NAMALWA (cell line): Measurements from ENCODE around the gene C1orf122.

ENCODE experiments used
- DNase-seq: peaks from one replicate; pipeline ENCODE4 v3.0.0-alpha.2; 2015; ENCODE audit warnings: low spot score

The C1orf122 gene

DNA sequence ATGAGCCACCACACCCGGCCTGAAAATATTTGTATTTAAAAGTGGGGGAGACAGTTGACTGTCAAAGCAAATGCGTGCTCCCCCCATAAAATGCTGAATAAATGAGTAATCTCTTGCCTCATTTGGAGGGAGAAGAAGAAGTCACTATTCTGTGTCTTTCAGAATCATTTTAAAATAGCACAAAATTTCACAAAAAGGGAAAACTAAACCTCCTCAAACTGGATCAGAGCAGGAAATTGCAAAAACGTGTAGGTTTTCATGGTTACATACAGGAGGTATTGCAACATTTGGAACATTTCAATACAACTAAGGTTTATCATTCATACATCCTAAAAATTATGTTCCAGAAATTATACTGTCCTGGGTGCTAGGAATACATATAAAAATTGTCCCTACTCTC, 38.2 kb downstream of the C1orf122 start:
- DNase-seq: no peak

DNA sequence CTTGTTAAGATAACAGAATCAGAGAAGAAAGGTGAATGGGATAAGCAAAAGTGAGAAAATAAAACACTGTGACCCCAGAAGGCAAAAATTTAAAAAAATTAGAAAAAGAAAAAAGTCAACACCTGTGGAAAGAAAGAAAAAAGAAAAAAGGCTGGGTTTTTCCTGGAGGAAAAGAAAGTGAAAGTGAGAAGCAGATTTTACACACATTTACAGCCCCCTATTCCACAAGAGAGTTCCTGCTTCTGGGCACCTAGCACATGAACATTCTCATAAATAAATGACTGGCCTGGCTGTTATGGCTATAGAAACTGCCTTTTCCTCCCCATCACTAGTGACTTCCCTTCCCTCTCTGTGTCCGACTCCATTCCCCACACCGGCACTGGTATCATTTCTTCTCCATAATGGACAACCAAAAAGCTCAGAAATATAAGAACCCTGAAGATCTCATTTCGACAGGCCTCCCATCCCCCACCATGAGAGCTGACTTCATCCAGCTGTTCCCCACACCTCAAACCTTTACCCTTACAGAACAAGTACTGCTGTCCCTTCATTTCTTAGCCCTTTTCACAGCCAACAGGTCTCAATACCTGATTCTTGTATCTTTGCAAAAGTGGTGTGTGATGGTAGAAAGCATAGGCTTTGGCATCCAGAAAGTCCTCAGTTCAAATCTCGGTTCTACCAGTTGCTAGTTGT, 39.2 kb downstream of the C1orf122 start:
- DNase-seq: no peak

DNA sequence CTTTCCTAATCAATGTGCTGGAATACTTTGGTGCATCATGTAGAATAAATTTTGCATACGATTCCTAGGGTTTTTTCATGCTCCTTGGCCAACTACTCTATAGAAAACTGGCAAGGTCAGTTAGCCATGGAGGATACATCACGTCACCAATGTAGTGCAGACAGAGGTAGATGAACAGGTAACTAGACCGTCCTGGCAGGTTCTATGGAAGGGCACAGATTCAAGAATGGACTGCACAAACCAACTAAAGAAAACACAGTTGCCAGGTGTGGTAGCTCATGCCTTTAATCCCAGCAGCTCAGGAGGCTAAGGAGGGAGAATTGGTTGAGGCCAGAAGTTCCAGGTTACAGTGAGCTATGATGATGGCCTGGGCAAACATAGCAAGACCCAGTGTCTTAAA, 41.9 kb downstream of the C1orf122 start:
- DNase-seq: no peak

DNA sequence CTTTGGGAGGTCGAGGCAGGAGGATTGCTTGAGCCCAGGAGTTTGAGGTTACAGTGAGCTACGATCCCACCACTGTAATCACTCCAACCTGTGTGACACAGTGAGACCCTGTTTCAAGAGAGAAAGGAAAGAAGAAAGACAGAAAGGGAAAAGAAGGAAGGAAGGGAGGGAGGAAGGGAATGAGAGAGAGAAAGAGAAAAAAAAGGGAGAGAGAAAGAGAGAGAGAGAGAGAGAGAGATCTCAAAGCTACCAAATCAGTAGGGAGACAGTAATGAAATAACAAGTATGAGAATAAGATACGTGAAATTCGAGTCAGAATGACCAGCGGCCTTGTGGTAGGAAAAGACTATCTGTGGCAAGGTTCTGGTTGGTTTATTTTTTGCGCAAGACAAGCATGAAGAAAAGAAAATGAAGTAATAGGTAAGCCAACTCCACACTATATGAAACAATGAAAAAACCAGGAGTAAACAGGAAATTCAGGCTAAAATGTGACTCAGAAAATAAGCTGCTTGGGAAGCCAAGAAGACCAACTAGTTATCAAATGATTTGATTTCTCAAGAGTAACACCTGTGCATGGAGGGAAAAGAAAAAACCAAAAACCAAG, 42.9 kb downstream of the C1orf122 start:
- no peak for DNase-seq

DNA sequence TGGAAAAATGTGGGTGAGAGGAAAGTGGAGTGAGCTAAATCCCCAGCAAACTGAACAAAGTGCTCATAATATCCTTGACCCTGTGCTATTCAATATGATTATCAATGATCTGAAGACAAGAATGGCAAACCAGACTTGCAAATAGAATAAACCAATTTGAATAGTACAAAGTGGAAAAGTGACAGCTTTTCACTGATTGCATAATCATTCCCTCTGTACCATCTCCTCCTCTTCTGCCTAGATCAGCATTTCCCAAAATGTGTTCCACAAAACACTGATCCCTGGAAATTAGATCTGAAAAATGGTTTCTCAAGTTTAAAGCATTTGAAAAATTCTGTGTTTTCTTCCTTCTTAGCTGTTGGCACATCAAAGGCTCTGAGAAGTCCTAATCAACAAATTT, 43.7 kb downstream of the C1orf122 start:
- DNase-seq: no peak

DNA sequence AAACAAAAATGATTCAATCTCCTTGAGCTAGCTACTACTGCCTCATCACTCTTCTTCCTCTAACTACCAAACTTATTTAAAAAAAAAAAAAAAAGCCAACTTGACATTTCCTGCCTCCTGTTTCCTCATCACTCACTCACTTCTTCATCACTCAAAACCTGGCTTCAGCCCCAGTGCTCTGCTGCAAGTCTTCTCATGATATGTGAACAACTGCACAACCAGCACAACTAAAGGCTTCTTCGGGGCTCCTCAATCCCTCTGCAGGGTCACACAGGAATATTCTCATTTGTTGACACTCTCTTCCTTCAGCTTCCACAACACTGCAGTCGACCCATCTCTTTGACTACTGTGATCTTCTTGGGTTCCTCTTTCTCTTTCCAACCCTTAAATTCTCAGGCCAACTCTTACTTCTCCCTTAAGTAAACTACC, 44.2 kb downstream of the C1orf122 start:
- peak; percentile 22 for DNase-seq

DNA sequence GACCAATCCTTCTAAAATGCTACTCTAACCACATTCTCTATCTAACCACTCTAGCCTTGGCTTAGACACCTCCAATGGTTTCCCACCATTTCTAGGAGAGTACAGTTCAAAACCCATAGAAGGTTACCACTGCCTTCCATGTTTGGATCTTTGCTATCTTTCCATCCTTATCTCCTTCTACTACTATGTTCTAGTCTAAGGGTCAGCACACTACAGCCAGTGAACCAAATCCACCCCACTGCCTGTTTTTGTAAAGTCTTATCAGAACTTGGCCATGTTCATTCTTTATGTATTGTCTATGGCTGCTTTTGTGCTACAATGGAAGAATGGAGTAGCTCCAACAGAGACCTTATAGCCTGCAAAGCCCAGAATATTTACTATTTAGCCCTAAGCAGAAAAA, 45.6 kb downstream of the C1orf122 start:
- DNase-seq: no peak

DNA sequence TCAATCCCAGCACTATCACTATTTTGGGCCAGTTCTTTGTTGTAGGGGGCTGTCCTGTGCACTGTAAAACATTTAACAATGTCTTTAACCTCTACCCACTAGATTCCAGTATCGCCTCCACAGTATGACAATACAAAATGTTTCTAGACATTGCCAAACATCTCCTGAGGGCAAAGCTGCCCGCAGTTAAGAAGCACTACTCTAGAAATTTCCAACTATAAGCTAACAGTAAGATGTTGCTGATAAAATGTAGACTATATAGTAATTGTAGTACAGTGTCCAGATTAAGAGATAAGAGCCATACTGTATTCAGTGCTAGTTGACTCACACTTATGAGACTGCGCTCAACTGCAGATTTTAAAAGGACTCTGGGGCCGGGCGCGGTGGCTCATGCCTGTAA, 46.8 kb downstream of the C1orf122 start:
- DNase-seq: no peak
